A549 (cell line): ENCODE measurements around the gene KCNAB1. TPM values are rescaled to one million over a fixed set of nuclear protein-coding genes. Genes with fewer than 3 reads are reported as not detected.

Source experiments
- ATAC-seq, 2 experiments: fragments of 200-7000 bp in 1 of 2; fragments of >200 bp in 1 of 2; cut with Nextera tagmentation in 1 of 2; cut with Tn5 transposase in 1 of 2; 3 replicates each; pipeline versions ENCODE4 v1.8.0 to v1.9.1; 2018 to 2020; ENCODE audit warnings: mild to moderate bottlenecking in 1 of 2, moderate library complexity in 1 of 2
- CTCF ChIA-PET: fragments of 300-600 bp; sonication (Branson Sonifier 250); formaldehyde crosslinking; extraction: SDS; loops from one replicate; lab custom pipeline; 2021; ENCODE audit warnings: antibody characterized with exemption, inconsistent platforms; lab: Yijun Ruan, JAX
- POLR2A ChIA-PET: fragments of 350-600 bp; formaldehyde crosslinking; extraction: SDS; loops from one replicate; lab custom pipeline; 2021; ENCODE audit warnings: antibody characterized with exemption, inconsistent platforms; lab: Yijun Ruan, JAX
- DNase-seq, 2 experiments: peaks; one replicate each; pipeline versions ENCODE4 v3.0.0 to v3.0.0-alpha.2; 2011 to 2016; ENCODE audit warnings: low read depth in 1 of 2, low spot score in 1 of 2
- FAIRE-seq: peaks from 2 replicates; lab custom pipeline; 2011; peaks lifted over from hg19 to GRCh38; lab: Jason Lieb, UNC
- H3K27ac ChIP-seq, 2 experiments: fragments of >200 bp; sonication (Bioruptor Twin); formaldehyde crosslinking; 3 replicates each; pipeline ENCODE4 v1.5.1; 2016 to 2017
- H3K4me1 ChIP-seq: fragments of >200 bp; sonication (Bioruptor Twin); formaldehyde crosslinking; 3 replicates; pipeline ENCODE4 v1.6.1; 2016
- H3K4me2 ChIP-seq: fragments of >200 bp; sonication (Bioruptor Twin); formaldehyde crosslinking; 3 replicates; pipeline ENCODE4 v1.6.1; 2016
- H3K4me3 ChIP-seq: fragments of >200 bp; sonication (Bioruptor Twin); formaldehyde crosslinking; 3 replicates; pipeline ENCODE4 v1.5.1; 2016
- H3K9me3 ChIP-seq: fragments of >200 bp; sonication (Bioruptor Twin); formaldehyde crosslinking; 3 replicates; pipeline ENCODE4 v1.6.1; 2016
- ATOH8 ChIP-seq: fragments of 250-450 bp; sonication (Bioruptor Pico); IDR thresholded peaks from 2 replicates; pipeline ENCODE4 v1.5.0; 2020; ENCODE audit warnings: low read depth, mild to moderate bottlenecking, moderate library complexity
- BCL3 ChIP-seq: fragments of >200 bp; sonication (Bioruptor Twin); formaldehyde crosslinking; IDR thresholded peaks from 3 replicates; pipeline ENCODE4 v1.6.1; 2016
- CBX8 ChIP-seq: fragments of 200-600 bp; sonication (generic); IDR thresholded peaks from 2 replicates; pipeline ENCODE4 v1.6.1; 2016
- CHD2 ChIP-seq: fragments of 150-350 bp; IDR thresholded peaks from 2 replicates; pipeline ENCODE4 v1.6.1; 2014; ENCODE audit warnings: low read length; ENCODE audit not compliant: partially characterized antibody
- CTCF ChIP-seq: fragments of >200 bp; sonication (Bioruptor Twin); formaldehyde crosslinking; IDR thresholded peaks from 3 replicates; pipeline ENCODE4 v1.5.1; 2016
- EHF ChIP-seq: fragments of 250-450 bp; sonication (Bioruptor Pico); IDR thresholded peaks from 2 replicates; pipeline ENCODE4 v1.5.0; 2020; ENCODE audit warnings: mild to moderate bottlenecking
- FOSL2 ChIP-seq, 2 experiments: fragments of 450-650 bp in 1 of 2; fragments of >200 bp in 1 of 2; sonication (Bioruptor Twin) in 1 of 2; formaldehyde crosslinking; IDR thresholded peaks; 2 replicates each; pipeline versions ENCODE4 v1.5.0 to v1.6.1; 2016 to 2020; ENCODE audit warnings: mild to moderate bottlenecking in 1 of 2, moderate library complexity in 1 of 2
- FOXS1 ChIP-seq: fragments of 250-450 bp; sonication (Bioruptor Pico); IDR thresholded peaks from 2 replicates; pipeline ENCODE4 v1.5.0; 2020; ENCODE audit warnings: mild to moderate bottlenecking, moderate library complexity
- GATA3 ChIP-seq: IDR thresholded peaks from 2 replicates; pipeline ENCODE4 v1.6.1; 2012; ENCODE audit warnings: borderline replicate concordance
- HDAC2 ChIP-seq: fragments of 200-600 bp; sonication (generic); IDR thresholded peaks from 2 replicates; pipeline ENCODE4 v1.6.1; 2016
- HES2 ChIP-seq: fragments of >200 bp; sonication (Bioruptor Twin); formaldehyde crosslinking; IDR thresholded peaks from 2 replicates; pipeline ENCODE4 v1.6.1; 2016
- HOXB13 ChIP-seq: fragments of 250-450 bp; sonication (Bioruptor Pico); IDR thresholded peaks from 2 replicates; pipeline ENCODE4 v1.5.0; 2020; ENCODE audit warnings: low read depth, mild to moderate bottlenecking, moderate library complexity
- KDM1A ChIP-seq: fragments of 200-600 bp; sonication (generic); IDR thresholded peaks from 2 replicates; pipeline ENCODE4 v1.6.1; 2016; ENCODE audit warnings: low read depth, mild to moderate bottlenecking
- KDM5A ChIP-seq: fragments of 200-600 bp; sonication (generic); IDR thresholded peaks from 2 replicates; pipeline ENCODE4 v1.6.1; 2016; ENCODE audit warnings: antibody characterized with exemption, mild to moderate bottlenecking
- MAFK ChIP-seq: fragments of 450-650 bp; IDR thresholded peaks from 2 replicates; pipeline ENCODE4 v1.6.1; 2014; ENCODE audit not compliant: partially characterized antibody
- MAZ ChIP-seq: fragments of 150-350 bp; IDR thresholded peaks from 2 replicates; pipeline ENCODE4 v1.6.1; 2014; ENCODE audit warnings: antibody characterized with exemption, low read depth, low read length, borderline replicate concordance
- MYC ChIP-seq: IDR thresholded peaks from 2 replicates; pipeline ENCODE4 v1.6.1; 2012; ENCODE audit warnings: mild to moderate bottlenecking, inconsistent platforms, low read length, improper control_type of control experiment, borderline replicate concordance
- NR3C1 ChIP-seq: fragments of >200 bp; sonication (Bioruptor Twin); formaldehyde crosslinking; IDR thresholded peaks from 3 replicates; pipeline ENCODE4 v1.6.1; 2017
- RARB ChIP-seq: fragments of 250-450 bp; sonication (Bioruptor Pico); IDR thresholded peaks from 2 replicates; pipeline ENCODE4 v1.8.0; 2021; ENCODE audit warnings: mild to moderate bottlenecking, moderate library complexity
- RFX5 ChIP-seq: fragments of 450-650 bp; IDR thresholded peaks from 2 replicates; pipeline ENCODE4 v1.7.1; 2014; ENCODE audit warnings: antibody characterized with exemption, mild to moderate bottlenecking, moderate library complexity
- RNF2 ChIP-seq: fragments of 200-600 bp; sonication (generic); IDR thresholded peaks from 2 replicates; pipeline ENCODE4 v1.6.1; 2016; ENCODE audit warnings: low read depth, mild to moderate bottlenecking, antibody characterized with exemption, moderate library complexity, borderline replicate concordance
- SMC3 ChIP-seq: fragments of >200 bp; sonication (Bioruptor Twin); formaldehyde crosslinking; IDR thresholded peaks from 3 replicates; pipeline ENCODE4 v1.6.1; 2018; ENCODE audit warnings: inconsistent platforms
- SREBF2 ChIP-seq: fragments of 450-650 bp; IDR thresholded peaks from 2 replicates; pipeline ENCODE4 v1.6.1; 2014; ENCODE audit warnings: mild to moderate bottlenecking, moderate library complexity
- TFCP2L1 ChIP-seq: fragments of 250-450 bp; sonication (Bioruptor Pico); IDR thresholded peaks from 2 replicates; pipeline ENCODE4 v1.5.0; 2021; ENCODE audit warnings: mild to moderate bottlenecking
- TP53 ChIP-seq: fragments of 250-450 bp; sonication (Bioruptor Pico); IDR thresholded peaks from 2 replicates; pipeline ENCODE4 v1.5.0; 2021; ENCODE audit warnings: mild to moderate bottlenecking, moderate library complexity
- USF2 ChIP-seq: fragments of 450-650 bp; IDR thresholded peaks from 2 replicates; pipeline ENCODE4 v1.6.1; 2014; ENCODE audit warnings: antibody characterized with exemption
- ZC3H11A ChIP-seq: fragments of 450-650 bp; IDR thresholded peaks from 2 replicates; pipeline ENCODE4 v1.6.1; 2014; ENCODE audit warnings: antibody characterized with exemption, mild to moderate bottlenecking
- ZSCAN20 ChIP-seq: fragments of 250-450 bp; sonication (Bioruptor Pico); IDR thresholded peaks from 2 replicates; pipeline ENCODE4 v1.8.0; 2022; ENCODE audit warnings: mild to moderate bottlenecking, moderate library complexity
- WGBS: methylation state at CpG from one replicate; pipeline ENCODE4 v1.1.6; 2017; ENCODE audit errors: missing lambda C conversion rate; 5-methylcytosine and 5-hydroxymethylcytosine counted together
- polyA plus RNA-seq, 4 experiments: library from polyadenylated mRNA; depleted of rRNA in 3 of 4; stranded (reverse); fragments of >200 nt; fragmentation: RNase III in 1 of 4; extraction: RNeasy Plus Mini Kit Qiagen cat#74134 plus additional on column Dnase treatment in 1 of 4; gene quantifications; 2 replicates in 3 of 4; 3 replicates in 1 of 4; pipeline ENCODE4 v1.2.3, GENCODE V29; 2011 to 2017

Gene KCNAB1
- polyA plus RNA-seq, 2 of the 4 experiments (the other 2 are of a cell fraction), result not detected

GRCh38 chr3:156187146-156187769 lies 66.9 kb downstream of the KCNAB1 start:
- POLR2A ChIA-PET, result no interaction called here
- CTCF ChIA-PET, result interaction anchor here (0.7 kb wide), 1 partner anchor 143 kb away, joined by 3 read pairs; no protein-coding TSS in a partner anchor
- no peak for DNase-seq
- no peaks in the 10 kb centered on the region for H3K9me3 ChIP-seq
- no peak overlapping the region for H3K4me2 ChIP-seq
- H3K4me1 ChIP-seq, result no peaks in the 10 kb centered on the region
- 89% methylated on average over 2 of the region's 2 CpGs for WGBS
- H3K27ac ChIP-seq, result no peak overlapping the region
- no peak for ATAC-seq
- H3K4me3 ChIP-seq, result no peak overlapping the region
- FAIRE-seq, result no peak
- TF ChIP-seq KDM5A, result no peak
- TF ChIP-seq RARB, result no peak
- TF ChIP-seq HES2, result no peak
- TF ChIP-seq HDAC2, result no peak
- no peak for TF ChIP-seq RNF2
- TF ChIP-seq CHD2, result no peak
- no peak for TF ChIP-seq USF2
- TF ChIP-seq CTCF, result no peak
- no peak for TF ChIP-seq ATOH8 (CRISPR knock-in tag)
- no peak for TF ChIP-seq TP53
- TF ChIP-seq SREBF2, result no peak

GRCh38 chr3:156188757-156189156 lies 68.4 kb downstream of the KCNAB1 start:
- H3K27ac ChIP-seq, result no peak overlapping the region
- FAIRE-seq, result no peak
- CTCF ChIA-PET, result interaction anchor here (1.2 kb wide), 1 partner anchor 14 kb away, joined by 4 read pairs; no protein-coding TSS in a partner anchor

More at GRCh38 chr3:156188757-156189156, 68.4 kb downstream of the KCNAB1 start:
- H3K4me2 ChIP-seq, result no peak overlapping the region
- no peaks in the 10 kb centered on the region for H3K4me1 ChIP-seq
- no peak overlapping the region for H3K4me3 ChIP-seq
- no peak for ATAC-seq
- POLR2A ChIA-PET, result no interaction called here
- H3K9me3 ChIP-seq, result no peaks in the 10 kb centered on the region
- TF ChIP-seq GATA3 (no peak), CBX8 (no peak), RFX5 (no peak), TFCP2L1 (CRISPR knock-in tag) (no peak), MYC (no peak), FOXS1 (no peak), HOXB13 (CRISPR knock-in tag) (no peak), RARB (no peak), BCL3 (no peak), MAZ (no peak), SMC3 (no peak), ZSCAN20 (CRISPR knock-in tag) (no peak), USF2 (no peak), EHF (CRISPR knock-in tag) (no peak), ZC3H11A (no peak), KDM1A (no peak), RNF2 (no peak), FOSL2 (IDR thresholded peaks at IDR 0.05) (no peak), FOSL2 (CRISPR knock-in tag; IDR thresholded peaks at IDR 0.05) (no peak), MAFK (no peak), NR3C1 (no peak)
- 40% methylated on average over 3 of the region's 3 CpGs for WGBS
- no peak for DNase-seq
